Activated CD4-positive, alpha-beta memory T cell treated with anti-CD3 and anti-CD28 coated beads for 36 hours (primary cell): ENCODE measurements around the gene IQCM. TPM values are rescaled to one million over a fixed set of nuclear protein-coding genes. Genes with fewer than 3 reads are reported as not detected.

ENCODE experiments used
- CTCF ChIA-PET: fragments of 350-600 bp; sonication (Branson Sonifier 250); formaldehyde crosslinking; loops from one replicate; lab custom pipeline; 2021; ENCODE audit warnings: antibody characterized with exemption, inconsistent platforms; lab: Charles Lee
- POLR2A ChIA-PET: fragments of 350-600 bp; sonication (Branson Sonifier 250); formaldehyde crosslinking; loops from one replicate; lab custom pipeline; 2021; ENCODE audit warnings: antibody characterized with exemption; lab: Charles Lee
- DNase-seq: peaks from one replicate; pipeline ENCODE4 v3.0.0-alpha.2; 2020
- H3K27ac Mint-ChIP-seq: one replicate; pipeline ENCODE4 v1.8.0; 2021; ENCODE audit warnings: mixed read lengths
- H3K27me3 Mint-ChIP-seq: one replicate; pipeline ENCODE4 v1.8.0; 2021; ENCODE audit warnings: mixed read lengths
- H3K36me3 Mint-ChIP-seq: one replicate; pipeline ENCODE4 v1.8.0; 2021; ENCODE audit warnings: mixed read lengths
- H3K4me1 Mint-ChIP-seq: one replicate; pipeline ENCODE4 v1.8.0; 2021; ENCODE audit warnings: low read depth, mixed read lengths
- H3K4me3 Mint-ChIP-seq: one replicate; pipeline ENCODE4 v1.8.0; 2021; ENCODE audit warnings: mild to moderate bottlenecking, mixed read lengths
- H3K9me3 Mint-ChIP-seq: one replicate; pipeline ENCODE4 v1.8.0; 2021; ENCODE audit warnings: mixed read lengths
- intact Hi-C: fragments of 100-400 bp; cut with micrococcal nuclease; formaldehyde crosslinking; loops from one replicate; pipeline ENCODE4 v1.15.1; 2023
- total RNA-seq, 2 experiments: library from RNA; stranded (reverse); gene quantifications; one replicate each; pipeline ENCODE4 v1.2.3, GENCODE V29; 2021

IQCM gene
- total RNA-seq, 2 experiments from 2014 or later, result not detected

GRCh38 chr4:149466446-149466845 is 349.2 kb downstream of the IQCM start:
- POLR2A ChIA-PET, result no interaction called here
- Mint-ChIP-seq H3K4me3 (no peak overlapping the region), H3K36me3 (no peaks in the 10 kb centered on the region), H3K9me3 (peaks cover 10% of the 10 kb centered on the region), H3K4me1 (no peaks in the 10 kb centered on the region), H3K27ac (no peak overlapping the region), H3K27me3 (no peaks in the 10 kb centered on the region)
- intact Hi-C loops, result no loop called here
- no peak for DNase-seq
- CTCF ChIA-PET, result no interaction called here

- intact Hi-C loops, result no loop called here
- Mint-ChIP-seq H3K4me1 (no peaks in the 10 kb centered on the region), H3K27ac (no peak overlapping the region), H3K36me3 (no peaks in the 10 kb centered on the region), H3K4me3 (no peak overlapping the region), H3K27me3 (no peaks in the 10 kb centered on the region), H3K9me3 (peaks cover 10% of the 10 kb centered on the region)
- DNase-seq, result no peak
- ChIA-PET CTCF (no interaction called here), POLR2A (no interaction called here)
Measured at GRCh38 chr4:149465955-149466354, 349.7 kb downstream of the IQCM start.

- ChIA-PET CTCF (no interaction called here), POLR2A (no interaction called here)
- no peak overlapping the region for H3K27ac Mint-ChIP-seq
- H3K4me1 Mint-ChIP-seq, result no peaks in the 10 kb centered on the region
- H3K9me3 Mint-ChIP-seq, result no peaks in the 10 kb centered on the region
- no peak for DNase-seq
- no peak overlapping the region for H3K4me3 Mint-ChIP-seq
- intact Hi-C loops, result no loop called here
- H3K27me3 Mint-ChIP-seq, result no peaks in the 10 kb centered on the region
- H3K36me3 Mint-ChIP-seq, result no peaks in the 10 kb centered on the region
Measured at GRCh38 chr4:149443537-149443936, 372.1 kb downstream of the IQCM start.

- no peak for DNase-seq
- intact Hi-C loops, result no loop called here
- CTCF ChIA-PET, result no interaction called here
- Mint-ChIP-seq H3K4me3 (no peak overlapping the region), H3K27ac (no peak overlapping the region), H3K27me3 (no peaks in the 10 kb centered on the region), H3K36me3 (no peaks in the 10 kb centered on the region), H3K9me3 (no peaks in the 10 kb centered on the region), H3K4me1 (no peaks in the 10 kb centered on the region)
- POLR2A ChIA-PET, result no interaction called here
Measured at GRCh38 chr4:149441338-149441737, 374.3 kb downstream of the IQCM start.

GRCh38 chr4:149426461-149426860 is 389.2 kb downstream of the IQCM start:
- no peak for DNase-seq
- Mint-ChIP-seq H3K4me3 (no peak overlapping the region), H3K27me3 (no peaks in the 10 kb centered on the region), H3K27ac (no peak overlapping the region), H3K4me1 (no peaks in the 10 kb centered on the region), H3K9me3 (no peaks in the 10 kb centered on the region), H3K36me3 (no peaks in the 10 kb centered on the region)
- intact Hi-C loops, result no loop called here
- CTCF ChIA-PET, result no interaction called here
- POLR2A ChIA-PET, result no interaction called here

GRCh38 chr4:149409555-149409962 is 406.1 kb downstream of the IQCM start:
- Mint-ChIP-seq H3K27me3 (no peaks in the 10 kb centered on the region), H3K4me3 (no peak overlapping the region), H3K36me3 (no peaks in the 10 kb centered on the region), H3K4me1 (no peaks in the 10 kb centered on the region), H3K9me3 (peaks cover 6% of the 10 kb centered on the region), H3K27ac (no peak overlapping the region)
- intact Hi-C loops, result no loop called here
- CTCF ChIA-PET, result no interaction called here
- POLR2A ChIA-PET, result no interaction called here
- DNase-seq, result no peak

- DNase-seq, result no peak
- H3K4me3 Mint-ChIP-seq, result no peak overlapping the region
- no peaks in the 10 kb centered on the region for H3K36me3 Mint-ChIP-seq
- ChIA-PET CTCF (no interaction called here), POLR2A (no interaction called here)
- intact Hi-C loops, result no loop called here
- H3K27me3 Mint-ChIP-seq, result no peaks in the 10 kb centered on the region
- no peaks in the 10 kb centered on the region for H3K4me1 Mint-ChIP-seq
- H3K9me3 Mint-ChIP-seq, result peaks cover 6% of the 10 kb centered on the region
- H3K27ac Mint-ChIP-seq, result no peak overlapping the region
Measured at GRCh38 chr4:149409146-149409545, 406.5 kb downstream of the IQCM start.

- no peaks in the 10 kb centered on the region for H3K27me3 Mint-ChIP-seq
- H3K9me3 Mint-ChIP-seq, result peaks cover 8% of the 10 kb centered on the region
- H3K36me3 Mint-ChIP-seq, result no peaks in the 10 kb centered on the region
- H3K4me3 Mint-ChIP-seq, result no peak overlapping the region
- ChIA-PET CTCF (no interaction called here), POLR2A (no interaction called here)
- DNase-seq, result no peak
- H3K27ac Mint-ChIP-seq, result no peak overlapping the region
- no peaks in the 10 kb centered on the region for H3K4me1 Mint-ChIP-seq
- intact Hi-C loops, result no loop called here
Measured at GRCh38 chr4:149404143-149404542, 411.5 kb downstream of the IQCM start.

- ChIA-PET CTCF (no interaction called here), POLR2A (no interaction called here)
- DNase-seq, result no peak
- intact Hi-C loops, result no loop called here
- H3K4me1 Mint-ChIP-seq, result no peaks in the 10 kb centered on the region
- peaks cover 8% of the 10 kb centered on the region for H3K9me3 Mint-ChIP-seq
- no peaks in the 10 kb centered on the region for H3K27me3 Mint-ChIP-seq
- H3K4me3 Mint-ChIP-seq, result no peak overlapping the region
- no peak overlapping the region for H3K27ac Mint-ChIP-seq
- no peaks in the 10 kb centered on the region for H3K36me3 Mint-ChIP-seq
Measured at GRCh38 chr4:149403081-149403480, 412.6 kb downstream of the IQCM start.

- Mint-ChIP-seq H3K4me3 (no peak overlapping the region), H3K9me3 (peaks cover 2% of the 10 kb centered on the region), H3K36me3 (no peaks in the 10 kb centered on the region), H3K27ac (no peak overlapping the region), H3K27me3 (no peaks in the 10 kb centered on the region), H3K4me1 (no peaks in the 10 kb centered on the region)
- no peak for DNase-seq
- ChIA-PET POLR2A (no interaction called here), CTCF (no interaction called here)
- intact Hi-C loops, result no loop called here
Measured at GRCh38 chr4:149398993-149399392, 416.6 kb downstream of the IQCM start.

- H3K27me3 Mint-ChIP-seq, result no peaks in the 10 kb centered on the region
- intact Hi-C loops, result loop anchor here (2.0 kb wide), 1 partner anchor 526 kb away; no protein-coding TSS in a partner anchor
Measured at GRCh38 chr4:149370785-149371420, 444.7 kb downstream of the IQCM start.

GRCh38 chr4:149370002-149370401 is 445.6 kb downstream of the IQCM start:
- no peak overlapping the region for H3K4me3 Mint-ChIP-seq
- POLR2A ChIA-PET, result no interaction called here
- H3K4me1 Mint-ChIP-seq, result no peaks in the 10 kb centered on the region
- H3K27ac Mint-ChIP-seq, result no peak overlapping the region
- CTCF ChIA-PET, result no interaction called here
- H3K36me3 Mint-ChIP-seq, result no peaks in the 10 kb centered on the region
- intact Hi-C loops, result loop anchor here (2.0 kb wide), 1 partner anchor 527 kb away; no protein-coding TSS in a partner anchor
- H3K9me3 Mint-ChIP-seq, result no peaks in the 10 kb centered on the region
- no peak for DNase-seq
- H3K27me3 Mint-ChIP-seq, result no peaks in the 10 kb centered on the region

More at GRCh38 chr4:149370785-149371420, 444.7 kb downstream of the IQCM start:
- no peak for DNase-seq
- H3K27ac Mint-ChIP-seq, result no peak overlapping the region
- POLR2A ChIA-PET, result no interaction called here
- no peaks in the 10 kb centered on the region for H3K36me3 Mint-ChIP-seq
- no peak overlapping the region for H3K4me3 Mint-ChIP-seq
- H3K4me1 Mint-ChIP-seq, result no peaks in the 10 kb centered on the region
- CTCF ChIA-PET, result no interaction called here
- H3K9me3 Mint-ChIP-seq, result no peaks in the 10 kb centered on the region

- Mint-ChIP-seq H3K36me3 (no peaks in the 10 kb centered on the region), H3K4me3 (no peak overlapping the region), H3K27ac (no peak overlapping the region), H3K4me1 (no peaks in the 10 kb centered on the region), H3K27me3 (no peaks in the 10 kb centered on the region), H3K9me3 (peaks cover 12% of the 10 kb centered on the region)
- POLR2A ChIA-PET, result no interaction called here
- DNase-seq, result no peak
- intact Hi-C loops, result no loop called here
- CTCF ChIA-PET, result no interaction called here
Measured at GRCh38 chr4:149353241-149353640, 462.4 kb downstream of the IQCM start.
